GM20431 (cell line): Measurements from ENCODE around the gene GLYR1.
"Not testable (repeated sequence)": the region's sequence is repeated elsewhere in the genome, so short reads cannot be mapped to it uniquely, and the experiment has no call there.

Experiments used
- in situ Hi-C: fragments of 300-500 bp; cut with MseI, MboI; formaldehyde crosslinking; loops from one replicate; pipeline ENCODE4 v1.15.0; 2020; ENCODE audit warnings: low sequenced_read_pairs; ENCODE audit not compliant: unreplicated experiment

Gene GLYR1

DNA sequence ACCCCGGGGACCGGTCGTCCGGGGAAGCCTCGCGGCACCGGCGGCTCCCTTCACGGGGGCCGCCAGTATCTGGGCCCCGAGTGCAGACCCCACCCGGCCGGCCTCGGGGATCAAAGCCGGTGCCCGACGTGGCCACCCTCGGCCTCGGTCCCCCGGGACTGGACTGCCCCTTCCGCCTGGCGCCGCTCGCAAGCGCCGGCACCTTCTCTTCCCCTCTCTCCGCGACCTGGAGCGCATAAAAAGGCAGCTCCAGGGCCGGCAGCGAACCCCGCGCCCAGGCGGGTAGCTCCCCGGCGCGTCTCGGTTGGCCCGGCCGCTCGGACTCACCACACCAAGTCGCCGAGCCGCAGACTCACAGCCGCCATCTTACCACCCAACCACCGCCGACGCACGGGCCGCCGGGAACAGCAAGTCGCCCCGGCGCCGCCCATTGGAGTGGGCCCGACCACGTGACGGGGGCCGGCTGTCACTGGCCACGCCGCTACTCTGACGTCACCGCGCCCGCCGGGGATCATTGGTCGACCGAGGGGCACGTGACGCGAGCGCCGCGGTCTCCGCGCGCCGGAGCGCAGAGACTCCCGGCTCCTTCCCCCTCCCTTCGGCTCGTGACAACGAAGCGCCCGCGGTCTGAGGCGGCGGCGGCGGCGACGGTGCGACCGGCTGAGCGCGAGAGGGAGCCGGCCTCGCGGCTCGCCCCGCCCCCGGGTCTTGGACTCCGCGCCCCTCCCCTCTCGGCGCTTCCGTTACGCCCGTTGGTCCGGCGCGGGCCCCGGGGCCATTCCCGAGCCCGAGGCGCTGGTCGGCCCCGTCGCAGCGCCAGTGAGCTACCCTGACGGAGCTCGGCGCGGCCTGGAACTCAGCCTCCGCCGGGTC lies at the start of gene GLYR1, which contains the start of gene UBN1:
Gene GLYR1 (minus strand): TSS at position 388 of the 873 bp plus-strand sequence. CDS start 23 bp downstream, at position 365.
Gene UBN1 (plus strand): TSS at position 581 of the 873 bp plus-strand sequence. CDS start 5,437 bp downstream, outside the sequence.
- in situ Hi-C loops = no loop called here

GRCh38 chr16:4896761-4897160 lies 49.7 kb upstream of the GLYR1 start:
- in situ Hi-C loops = not testable (repeated sequence)

DNA sequence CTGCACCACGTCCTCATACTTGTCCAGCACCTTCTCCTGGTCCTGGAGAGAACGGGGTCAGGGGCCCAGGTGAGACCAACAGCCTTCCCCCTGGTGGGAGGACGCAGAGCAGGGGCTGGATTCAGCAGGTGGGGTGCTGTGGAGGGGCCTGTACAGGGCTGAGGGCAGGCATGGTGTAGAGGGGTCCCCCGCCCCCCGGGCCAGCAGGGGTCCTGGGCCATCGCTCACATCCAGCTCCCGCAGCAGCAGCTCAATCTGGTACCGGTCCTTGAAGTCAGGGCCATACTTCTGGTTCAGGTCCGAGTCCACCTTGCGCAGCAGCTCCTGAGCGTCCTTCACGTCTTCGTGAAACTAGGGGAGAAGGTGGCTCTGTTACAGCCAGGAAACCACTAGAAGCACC lies 48.3 kb upstream of the GLYR1 start:
- in situ Hi-C loops = no loop called here

- in situ Hi-C loops = no loop called here
These were observed 47.4 kb upstream of the GLYR1 start for GRCh38 chr16:4894276-4895150.

GRCh38 chr16:4893103-4893862 lies 46.2 kb upstream of the GLYR1 start:
- in situ Hi-C loops = no loop called here

- in situ Hi-C loops = no loop called here
These were observed 45.4 kb upstream of the GLYR1 start for GRCh38 chr16:4892361-4893102.

DNA sequence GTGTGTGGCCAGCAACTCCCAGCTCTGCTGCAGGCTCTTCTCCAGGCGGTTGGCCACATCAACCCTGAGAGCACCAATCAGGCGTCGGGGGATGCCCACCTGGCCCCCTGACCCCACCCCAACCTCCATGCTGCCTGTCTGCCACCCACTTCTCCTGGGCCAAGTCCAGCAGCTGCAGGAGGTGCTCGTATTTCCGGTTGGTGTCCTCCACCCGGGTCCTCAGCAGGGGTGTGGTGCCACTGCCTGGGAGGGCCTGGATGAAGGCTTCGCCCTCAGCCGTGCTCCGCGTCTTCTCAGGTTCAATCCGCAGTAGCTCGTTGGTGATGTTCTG lies 44.8 kb upstream of the GLYR1 start:
- in situ Hi-C loops = no loop called here

GRCh38 chr16:4891097-4891885 lies 44.2 kb upstream of the GLYR1 start:
- in situ Hi-C loops = no loop called here

GRCh38 chr16:4890686-4891085 lies 43.6 kb upstream of the GLYR1 start:
- in situ Hi-C loops = no loop called here

DNA sequence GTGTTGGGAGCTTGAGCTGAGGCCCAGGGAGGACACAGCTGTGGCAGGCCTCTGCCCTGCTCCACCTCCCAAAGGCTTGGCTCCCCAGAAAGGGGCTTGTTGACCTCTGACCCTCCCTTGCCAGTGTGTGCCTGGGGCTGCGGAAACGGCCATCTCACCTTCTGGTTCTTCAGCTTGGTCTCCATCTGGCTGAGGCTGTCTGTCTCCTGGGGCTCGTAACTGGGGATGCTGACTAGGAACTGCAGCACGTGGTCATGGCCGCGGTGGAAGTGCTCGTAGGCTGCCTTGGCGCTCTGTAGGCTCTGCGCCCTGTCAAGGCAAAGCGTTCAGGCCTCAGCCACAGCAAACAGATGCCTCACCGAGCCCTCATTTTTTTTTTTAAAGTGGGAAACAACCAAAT lies 42.9 kb upstream of the GLYR1 start:
- in situ Hi-C loops = no loop called here

DNA sequence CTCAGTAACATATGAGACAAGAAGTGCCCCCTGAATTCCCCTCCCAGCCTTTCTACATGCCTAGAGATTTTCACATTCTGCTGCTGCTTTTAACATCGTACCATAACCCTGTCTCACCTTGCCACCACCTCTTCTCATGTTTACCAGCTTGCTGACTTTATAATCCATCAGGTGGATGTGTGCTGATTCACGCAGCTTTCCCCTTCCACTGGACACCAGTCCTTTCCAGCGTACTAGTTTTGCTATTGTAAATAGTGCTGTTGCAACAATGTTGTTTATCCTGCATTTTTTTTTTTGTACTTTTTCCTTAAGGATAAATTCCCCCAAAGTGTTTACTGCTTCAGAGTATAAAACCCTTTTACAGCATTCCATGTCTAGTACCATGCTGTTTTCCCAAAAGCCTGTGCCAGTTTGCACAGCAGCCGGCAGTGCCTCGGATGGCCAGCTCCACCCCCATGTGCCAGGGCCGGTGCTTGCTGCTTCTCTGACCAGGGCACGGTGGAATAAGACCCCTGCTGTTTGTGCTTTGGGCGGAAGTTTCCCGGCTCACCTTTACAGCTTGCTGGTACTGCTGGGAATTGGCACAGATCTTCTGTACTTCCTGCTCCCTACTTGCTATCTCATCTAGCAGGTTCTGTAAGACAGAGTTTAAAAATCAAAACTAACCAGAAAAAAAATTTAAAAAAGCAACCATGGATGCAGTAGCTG lies 41.5 kb upstream of the GLYR1 start:
- in situ Hi-C loops = no loop called here

- in situ Hi-C loops = no loop called here
These were observed 39.1 kb upstream of the GLYR1 start for GRCh38 chr16:4886151-4886550.

DNA sequence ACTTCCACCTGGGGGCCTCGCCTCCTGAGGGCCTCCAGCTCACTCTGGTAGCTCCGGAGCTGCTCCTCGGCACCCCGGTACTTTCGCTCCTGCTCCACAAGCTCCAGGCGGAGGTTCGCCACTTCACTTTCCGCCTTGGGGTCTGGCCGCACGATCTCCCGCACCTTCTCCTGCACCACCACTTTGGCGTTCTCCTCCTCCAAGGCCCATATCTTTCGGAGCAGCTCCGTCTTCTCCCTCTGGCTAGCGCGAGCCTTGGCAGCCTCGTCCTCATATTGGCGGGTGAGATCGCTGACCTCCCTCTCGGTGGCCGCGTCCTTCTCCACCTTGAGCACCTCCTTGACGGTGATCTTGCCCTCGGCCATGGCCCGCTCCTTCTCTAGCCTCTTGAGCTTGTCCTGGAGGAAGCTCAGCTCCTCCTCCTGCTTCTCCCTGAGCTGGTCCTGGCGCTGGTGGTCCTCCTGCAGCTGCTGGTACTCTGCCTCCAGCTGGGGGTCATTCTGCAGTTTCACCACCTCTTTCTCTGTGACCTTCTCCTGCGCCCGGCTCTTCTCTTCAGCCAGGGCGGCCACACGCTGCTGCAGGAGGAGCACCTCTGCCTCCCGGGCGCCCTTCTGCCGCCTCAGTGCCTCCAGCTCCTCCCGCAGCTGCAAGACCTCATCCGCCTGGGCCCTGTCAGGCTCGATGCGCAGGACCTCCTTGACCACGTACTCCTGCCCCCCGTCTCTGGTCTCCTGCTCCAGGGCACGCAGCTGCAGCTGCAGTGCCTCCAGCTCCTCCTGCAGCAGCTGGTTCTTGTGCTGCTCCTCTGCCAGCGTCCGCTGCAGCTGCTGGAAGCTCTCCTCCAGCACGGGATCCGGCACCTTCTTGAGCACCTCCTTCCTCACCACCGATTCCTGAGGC lies 38.1 kb upstream of the GLYR1 start:
- in situ Hi-C loops = no loop called here

DNA sequence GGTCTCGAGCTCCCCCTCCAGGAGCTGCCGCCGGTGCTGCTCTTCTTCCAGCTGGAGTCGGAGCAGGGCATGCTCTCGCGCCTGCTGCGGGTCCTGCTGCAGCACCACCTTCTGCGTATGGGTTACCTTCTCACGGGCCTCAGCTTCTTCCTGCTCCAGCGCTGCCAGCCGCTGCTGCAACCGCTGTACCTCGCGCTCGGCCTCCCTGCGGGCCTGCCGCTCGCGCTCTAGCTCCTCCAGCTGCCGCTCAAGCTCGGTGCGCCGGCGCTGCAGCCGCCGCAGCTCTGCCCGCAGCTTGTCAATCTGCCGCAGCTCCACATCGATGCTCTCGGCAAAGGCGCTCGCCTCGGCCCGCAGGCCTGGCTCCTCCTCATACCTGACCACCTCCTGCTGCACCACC lies 37.1 kb upstream of the GLYR1 start:
- in situ Hi-C loops = no loop called here

GRCh38 chr16:4883501-4883900 lies 36.4 kb upstream of the GLYR1 start:
- in situ Hi-C loops = no loop called here

GRCh38 chr16:4882633-4883285 lies 35.7 kb upstream of the GLYR1 start:
- in situ Hi-C loops = no loop called here
